HG02798 (cell line): ENCODE measurements around the gene TAS2R41.

Experiments
- ATAC-seq: cut with Tn5 transposase; IDR thresholded peaks from one replicate; pipeline ENCODE4 v1.9.1; 2021; ENCODE audit warnings: mild to moderate bottlenecking; ENCODE audit not compliant: unreplicated experiment, poor library complexity

The TAS2R41 gene, protein sequence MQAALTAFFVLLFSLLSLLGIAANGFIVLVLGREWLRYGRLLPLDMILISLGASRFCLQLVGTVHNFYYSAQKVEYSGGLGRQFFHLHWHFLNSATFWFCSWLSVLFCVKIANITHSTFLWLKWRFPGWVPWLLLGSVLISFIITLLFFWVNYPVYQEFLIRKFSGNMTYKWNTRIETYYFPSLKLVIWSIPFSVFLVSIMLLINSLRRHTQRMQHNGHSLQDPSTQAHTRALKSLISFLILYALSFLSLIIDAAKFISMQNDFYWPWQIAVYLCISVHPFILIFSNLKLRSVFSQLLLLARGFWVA

DNA sequence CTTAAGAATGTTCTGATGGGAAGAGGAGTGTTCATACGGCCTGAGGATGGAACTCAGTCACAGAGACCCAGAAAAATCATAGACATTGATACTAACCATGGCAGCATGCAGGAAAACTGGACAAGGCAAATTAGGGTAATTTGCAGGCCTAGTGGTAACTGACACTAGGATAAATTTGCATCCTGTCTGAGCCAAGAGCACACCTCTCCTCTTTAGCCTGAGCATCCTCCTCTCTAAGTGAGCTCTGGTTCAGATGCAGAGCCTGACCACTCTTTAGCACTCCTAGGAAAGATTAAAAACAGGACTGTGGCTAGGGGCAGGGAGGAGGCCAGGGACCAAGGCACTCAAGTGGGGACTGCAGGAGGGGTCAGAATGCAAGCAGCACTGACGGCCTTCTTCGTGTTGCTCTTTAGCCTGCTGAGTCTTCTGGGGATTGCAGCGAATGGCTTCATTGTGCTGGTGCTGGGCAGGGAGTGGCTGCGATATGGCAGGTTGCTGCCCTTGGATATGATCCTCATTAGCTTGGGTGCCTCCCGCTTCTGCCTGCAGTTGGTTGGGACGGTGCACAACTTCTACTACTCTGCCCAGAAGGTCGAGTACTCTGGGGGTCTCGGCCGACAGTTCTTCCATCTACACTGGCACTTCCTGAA, at the start of gene TAS2R41:
TAS2R41 (plus strand) TSS at position 373 of the 650 bp plus-strand sequence; CDS start at position 373, 0 bp downstream.
- ATAC-seq = no peak

DNA sequence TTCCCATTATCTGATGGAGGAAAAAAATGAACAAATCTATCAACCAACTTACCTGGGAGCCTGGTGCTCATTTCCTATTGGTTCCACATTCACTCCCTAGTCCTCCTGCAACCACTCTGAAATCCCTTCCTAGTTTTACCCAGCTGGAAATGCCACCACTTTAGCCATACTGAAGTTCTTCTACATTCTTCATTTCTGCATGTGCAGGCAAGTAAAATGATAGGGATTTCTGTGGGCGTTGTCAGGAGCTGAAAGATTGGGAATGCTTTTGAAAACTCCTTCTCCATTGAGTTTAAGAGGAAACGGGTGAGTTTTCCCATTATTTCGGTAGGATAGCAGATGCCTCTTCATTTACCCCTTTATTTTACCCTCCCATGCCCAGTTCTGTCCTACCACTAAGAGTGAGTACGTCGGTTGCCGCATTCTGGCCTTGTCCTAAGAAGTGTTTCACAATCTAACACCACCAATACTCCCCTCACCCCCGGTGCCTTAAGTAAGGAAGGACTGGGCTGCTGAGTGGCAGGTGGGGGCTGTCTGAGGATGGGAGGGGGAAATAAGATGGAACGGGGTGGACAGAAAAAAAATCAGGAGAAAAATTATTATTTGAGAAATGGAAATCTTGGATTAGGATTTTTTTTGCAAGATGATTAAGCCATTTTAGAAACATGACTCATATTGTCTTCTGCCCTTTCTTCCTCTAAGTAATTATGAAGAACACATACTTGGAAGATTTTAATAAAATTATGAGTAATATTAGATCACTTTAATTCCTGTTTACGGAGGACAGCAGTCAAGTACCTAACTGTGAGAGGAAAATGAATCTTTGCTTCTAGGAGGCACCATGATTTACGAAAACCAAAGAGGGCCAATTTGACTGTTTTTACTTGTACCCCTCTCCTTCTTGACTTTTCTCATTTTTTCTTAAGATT, 47.6 kb upstream of the TAS2R41 start:
- no peak for ATAC-seq

GRCh38 chr7:143431109-143431508, 46.6 kb upstream of the TAS2R41 start:
- no peak for ATAC-seq

- ATAC-seq = no peak
Observed at GRCh38 chr7:143433759-143434158, 43.9 kb upstream of the TAS2R41 start.

- no peak for ATAC-seq
Observed at GRCh38 chr7:143434660-143435059, 43.0 kb upstream of the TAS2R41 start.

GRCh38 chr7:143435266-143435665, 42.4 kb upstream of the TAS2R41 start:
- ATAC-seq = no peak

DNA sequence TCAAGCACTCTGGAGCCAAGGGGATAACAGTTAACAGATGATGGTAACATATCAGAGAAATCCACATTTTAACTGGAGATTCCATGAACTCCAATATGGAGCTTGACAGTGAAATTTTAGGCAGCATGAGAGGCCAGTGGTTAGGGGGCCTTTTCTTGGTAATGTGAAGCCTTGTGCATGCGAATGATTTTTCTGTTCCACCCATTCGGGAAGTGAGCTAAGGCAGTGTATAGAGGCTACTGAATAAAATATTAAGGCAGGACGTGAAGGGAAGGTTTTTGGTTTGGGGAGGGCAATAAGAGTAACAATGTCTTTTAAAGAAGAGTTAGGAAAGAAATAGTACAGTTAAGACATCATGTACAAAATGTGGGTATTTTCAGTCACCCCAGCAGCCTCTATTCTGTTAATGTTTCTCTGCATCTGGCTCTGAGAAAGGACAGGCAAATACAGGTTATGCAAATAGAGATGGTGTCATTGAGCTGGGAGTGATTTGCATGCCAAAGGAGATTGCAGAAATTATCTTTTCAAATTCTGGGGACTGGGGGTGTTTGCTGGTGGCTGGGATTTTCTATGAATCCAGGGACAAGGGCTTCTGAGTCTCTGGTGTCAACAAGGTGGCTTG, 41.2 kb upstream of the TAS2R41 start:
- ATAC-seq = peak; percentile 88

DNA sequence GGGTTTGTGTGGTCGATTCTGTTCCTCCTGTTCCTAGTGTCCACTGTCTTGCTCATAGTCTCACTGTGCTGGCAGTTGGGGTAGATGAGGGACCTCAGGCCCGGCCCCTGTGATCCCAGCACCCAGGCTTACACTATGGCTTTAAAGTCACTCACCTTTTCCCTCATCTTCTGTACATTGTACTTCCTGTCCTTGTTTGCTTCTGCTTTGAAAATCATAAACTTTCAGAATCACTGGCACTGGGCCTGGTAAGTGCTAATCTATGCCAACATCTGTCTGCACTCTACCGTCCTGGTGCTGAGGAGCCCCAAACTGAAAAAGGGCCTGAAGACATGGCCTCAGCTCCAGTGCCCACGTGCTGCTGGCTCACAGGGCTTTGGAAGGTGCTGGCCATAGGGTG, 40.1 kb upstream of the TAS2R41 start:
- ATAC-seq = peak; percentile 28

GRCh38 chr7:143439866-143440265, 37.8 kb upstream of the TAS2R41 start:
- no peak for ATAC-seq

GRCh38 chr7:143443153-143443552, 34.5 kb upstream of the TAS2R41 start, which contains the start of gene TAS2R60:
Gene TAS2R60, plus strand, starts transcription at chr7:143443453. Its CDS starts 0 bp downstream, at chr7:143443453.
- no peak for ATAC-seq

DNA sequence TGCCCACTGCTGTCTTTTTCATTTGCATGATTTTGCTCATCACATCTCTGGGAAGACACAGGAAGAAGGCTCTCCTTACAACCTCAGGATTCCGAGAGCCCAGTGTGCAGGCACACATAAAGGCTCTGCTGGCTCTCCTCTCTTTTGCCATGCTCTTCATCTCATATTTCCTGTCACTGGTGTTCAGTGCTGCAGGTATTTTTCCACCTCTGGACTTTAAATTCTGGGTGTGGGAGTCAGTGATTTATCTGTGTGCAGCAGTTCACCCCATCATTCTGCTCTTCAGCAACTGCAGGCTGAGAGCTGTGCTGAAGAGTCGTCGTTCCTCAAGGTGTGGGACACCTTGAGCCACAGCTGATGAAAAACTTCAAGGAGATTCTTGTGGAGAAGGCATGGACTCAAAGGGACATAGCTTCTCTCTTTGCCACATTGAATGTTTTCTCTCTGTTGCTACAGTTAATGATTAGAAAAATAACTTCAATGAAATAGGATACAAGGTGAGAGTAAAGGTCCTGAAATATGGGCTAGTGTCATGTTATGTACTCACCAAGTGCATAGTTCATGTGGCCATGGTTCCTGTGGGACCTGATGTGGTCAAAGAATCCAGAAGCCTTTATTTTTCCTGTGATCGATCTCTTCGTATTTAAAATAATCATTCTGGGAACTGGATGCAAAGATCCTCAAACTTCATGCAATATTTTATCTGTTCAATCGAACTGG, 33.5 kb upstream of the TAS2R41 start:
- ATAC-seq = no peak

GRCh38 chr7:143444785-143445184, 32.9 kb upstream of the TAS2R41 start:
- ATAC-seq = no peak

GRCh38 chr7:143447466-143447865, 30.2 kb upstream of the TAS2R41 start:
- no peak for ATAC-seq

DNA sequence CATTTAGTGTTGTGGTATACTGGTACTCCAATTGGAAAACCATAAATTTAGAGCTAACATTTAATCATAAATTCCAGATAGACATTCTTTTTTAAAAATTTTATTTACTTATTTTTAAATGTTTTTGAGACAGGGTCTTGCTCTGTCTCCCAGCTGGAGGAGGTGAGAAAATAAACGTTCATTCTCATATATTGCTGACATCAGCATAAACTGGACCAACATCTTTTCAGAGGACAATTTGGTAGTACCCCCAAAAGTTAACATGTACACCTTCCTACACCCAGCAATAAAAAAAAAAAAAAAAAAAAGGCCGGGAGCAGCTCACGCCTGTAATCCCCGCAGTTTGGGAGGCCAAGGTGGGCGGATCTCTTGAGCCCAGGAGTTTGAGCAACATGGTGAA, 29.2 kb upstream of the TAS2R41 start:
- ATAC-seq = no peak

- no peak for ATAC-seq
Observed at GRCh38 chr7:143449793-143450192, 27.9 kb upstream of the TAS2R41 start.

GRCh38 chr7:143451122-143451521, 26.6 kb upstream of the TAS2R41 start:
- ATAC-seq = no peak

DNA sequence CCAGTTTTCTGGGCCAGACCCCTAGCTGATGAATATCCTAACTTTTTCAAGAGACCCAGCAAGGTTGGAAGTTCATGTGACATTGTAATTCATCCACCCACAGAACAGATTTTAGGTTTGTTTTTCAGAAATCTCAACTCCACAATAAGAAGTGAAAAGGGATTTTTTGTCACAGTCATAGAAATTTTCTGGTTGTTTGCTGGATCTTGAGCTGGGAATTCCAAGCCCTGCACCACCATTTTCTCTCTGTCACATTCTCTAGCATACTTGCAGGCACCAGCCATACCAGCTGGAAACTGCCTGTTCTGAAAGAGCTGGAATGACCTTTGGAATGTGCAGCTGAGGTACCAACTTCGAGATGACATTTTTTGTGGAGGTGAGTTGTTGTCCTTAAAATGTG, 25.9 kb upstream of the TAS2R41 start:
- ATAC-seq = no peak

GRCh38 chr7:143452495-143452894, 25.2 kb upstream of the TAS2R41 start:
- ATAC-seq = no peak

DNA sequence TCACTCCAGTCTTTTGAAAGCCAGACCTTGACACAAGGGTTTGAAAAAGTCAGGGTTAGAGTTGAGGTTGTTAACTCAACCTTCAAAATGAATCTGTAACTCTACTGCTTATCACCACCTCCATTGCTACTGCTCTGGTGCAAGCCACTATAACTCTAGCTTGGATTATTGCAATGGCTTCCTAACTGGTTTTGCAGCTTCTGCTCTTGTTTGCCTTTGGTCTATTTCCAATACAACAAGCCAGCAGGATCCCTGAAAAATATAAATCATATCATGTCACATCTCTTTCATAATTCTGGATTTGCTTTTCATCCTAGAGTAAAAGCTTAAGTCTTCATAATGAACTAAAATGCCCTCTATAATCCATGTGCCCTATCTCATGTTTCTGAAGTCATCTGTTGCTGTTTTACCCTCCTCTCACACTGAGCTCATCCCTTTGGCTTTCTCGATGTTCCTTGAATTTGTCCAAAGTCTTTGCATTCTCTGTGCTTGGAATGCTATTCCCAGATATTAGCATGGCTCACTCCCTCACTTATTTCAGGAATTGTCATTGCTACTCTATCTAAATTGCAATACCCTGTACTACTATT, 23.5 kb upstream of the TAS2R41 start:
- ATAC-seq = no peak
